Body of pancreas (tissue), 4 donors: ENCODE data around the gene TGM6. TPM values are rescaled to one million over a fixed set of nuclear protein-coding genes. Genes with fewer than 3 reads are reported as not detected.
A peak's percentile ranks its signal among the peaks of the same experiment; 100 is the strongest.

ENCODE experiments used
- ATAC-seq: fragments of 150-250 bp; one replicate; pipeline ENCODE4 v1.9.1; 2016
- DNase-seq, 4 donors: peaks; one replicate each; pipeline ENCODE4 v3.0.0-alpha.2; 2019
- H3K27ac ChIP-seq, 4 donors: fragments of 200-600 bp; sonication (generic); 1 replicate in 3 of 4; 2 replicates in 1 of 4; pipeline versions ENCODE4 v1.5.1 to v1.6.1; 2016 to 2019; ENCODE audit warnings: mild to moderate bottlenecking in 1 of 4, mixed read lengths in 1 of 4, moderate library complexity in 1 of 4
- H3K27me3 ChIP-seq, 2 donors: fragments of 200-600 bp; sonication (generic); one replicate each; pipeline ENCODE4 v1.6.0; 2016; ENCODE audit warnings: mild to moderate bottlenecking in 1 of 2
- H3K36me3 ChIP-seq, 2 donors: fragments of 200-600 bp; sonication (generic); replicated peaks in 1 of 2; 2 replicates each; pipeline ENCODE4 v1.5.1; 2016; ENCODE audit warnings: low read depth in 2 of 2; ENCODE audit not compliant: insufficient read depth in 1 of 2
- H3K4me1 ChIP-seq: fragments of 200-600 bp; sonication (generic); one replicate; pipeline ENCODE4 v1.6.0; 2016
- H3K4me3 ChIP-seq, 2 donors: fragments of 200-600 bp; sonication (generic); 1 replicate in 1 of 2; 2 replicates in 1 of 2; pipeline ENCODE4 v1.5.1; 2016 to 2019
- H3K9me3 ChIP-seq, 3 donors: fragments of 200-600 bp; sonication (generic); 1 replicate in 2 of 3; 2 replicates in 1 of 3; pipeline ENCODE4 v1.5.1; 2016
- POLR2A ChIP-seq, 3 donors: fragments of 450-650 bp; IDR thresholded peaks; one replicate each; pipeline ENCODE4 v1.6.1; 2016; ENCODE audit warnings: antibody characterized with exemption in 3 of 3, mild to moderate bottlenecking in 2 of 3
- WGBS, 2 donors: methylation state at CpG; one replicate each; pipeline ENCODE4 v1.1.5; 2017; 5-methylcytosine and 5-hydroxymethylcytosine counted together
- intact Hi-C: fragments of 100-400 bp; cut with DNase I; formaldehyde crosslinking; loops from one replicate; pipeline ENCODE4 v1.15.1; 2023
- total RNA-seq, 2 donors: library from RNA; depleted of rRNA; stranded (reverse); fragments of >200 nt; gene quantifications; one replicate each; pipeline ENCODE4 v1.1.0, GENCODE V29; 2016
- TF ChIP-seq, protein P1 (sequence below), 7 experiments: fragments of 450-650 bp in 4 of 7; fragments of 200-600 bp in 3 of 7; sonication (generic) in 3 of 7; IDR thresholded peaks; one replicate each; pipeline ENCODE4 v1.5.1; 2016 to 2019; ENCODE audit warnings: antibody characterized with exemption in 7 of 7

TGM6 gene
- total RNA-seq, 2 donors from 2014 or later, result not detected

DNA sequence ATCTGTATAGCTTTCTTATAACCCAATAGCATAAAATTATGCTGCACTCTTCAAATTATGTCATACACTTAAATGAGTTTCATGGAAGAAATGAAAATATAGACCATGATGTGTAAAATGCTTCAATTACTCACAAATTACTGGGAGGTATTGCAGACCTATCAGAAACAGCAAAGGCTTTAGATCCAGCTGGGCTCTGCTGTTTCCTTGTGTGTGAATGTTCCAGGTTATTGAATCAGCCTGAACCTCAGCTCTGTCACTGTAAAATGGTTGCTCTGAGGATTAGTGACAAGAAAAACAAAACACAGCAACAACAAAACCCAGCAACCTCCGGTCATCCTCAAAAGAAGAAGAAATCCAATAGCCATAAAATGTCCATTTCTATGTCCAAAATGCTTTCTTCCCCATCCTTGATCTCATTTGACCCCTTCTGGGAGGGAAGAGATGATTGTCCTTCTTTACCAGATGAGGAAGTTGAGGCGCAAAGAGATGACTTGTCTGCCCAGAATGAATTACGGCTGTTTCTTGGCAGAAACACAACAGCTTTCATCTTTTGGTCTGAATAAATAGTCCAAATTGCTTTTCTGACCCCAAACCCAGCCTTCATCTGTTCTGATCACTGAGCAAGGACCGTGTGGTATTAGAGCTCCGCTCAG is 42.2 kb upstream of the TGM6 start:
- TF ChIP-seq, protein P1, sequence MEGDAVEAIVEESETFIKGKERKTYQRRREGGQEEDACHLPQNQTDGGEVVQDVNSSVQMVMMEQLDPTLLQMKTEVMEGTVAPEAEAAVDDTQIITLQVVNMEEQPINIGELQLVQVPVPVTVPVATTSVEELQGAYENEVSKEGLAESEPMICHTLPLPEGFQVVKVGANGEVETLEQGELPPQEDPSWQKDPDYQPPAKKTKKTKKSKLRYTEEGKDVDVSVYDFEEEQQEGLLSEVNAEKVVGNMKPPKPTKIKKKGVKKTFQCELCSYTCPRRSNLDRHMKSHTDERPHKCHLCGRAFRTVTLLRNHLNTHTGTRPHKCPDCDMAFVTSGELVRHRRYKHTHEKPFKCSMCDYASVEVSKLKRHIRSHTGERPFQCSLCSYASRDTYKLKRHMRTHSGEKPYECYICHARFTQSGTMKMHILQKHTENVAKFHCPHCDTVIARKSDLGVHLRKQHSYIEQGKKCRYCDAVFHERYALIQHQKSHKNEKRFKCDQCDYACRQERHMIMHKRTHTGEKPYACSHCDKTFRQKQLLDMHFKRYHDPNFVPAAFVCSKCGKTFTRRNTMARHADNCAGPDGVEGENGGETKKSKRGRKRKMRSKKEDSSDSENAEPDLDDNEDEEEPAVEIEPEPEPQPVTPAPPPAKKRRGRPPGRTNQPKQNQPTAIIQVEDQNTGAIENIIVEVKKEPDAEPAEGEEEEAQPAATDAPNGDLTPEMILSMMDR (IDR thresholded peaks at IDR 0.05), result no peak
- no peak for TF ChIP-seq POLR2A (IDR thresholded peaks at IDR 0.05)
- no peak overlapping the region for H3K4me3 ChIP-seq
- WGBS, 2 donors, result 63 to 70% methylated on average over 5 of the region's 5 CpGs
- no peak overlapping the region for H3K27ac ChIP-seq
- DNase-seq (no peak), ATAC-seq (no peak)
- H3K27me3 ChIP-seq, result no peaks in the 10 kb centered on the region
- H3K4me1 ChIP-seq, result no peaks in the 10 kb centered on the region
- intact Hi-C loops, result no loop called here
- no peaks in the 10 kb centered on the region for H3K36me3 ChIP-seq
- no peaks in the 10 kb centered on the region for H3K9me3 ChIP-seq

DNA sequence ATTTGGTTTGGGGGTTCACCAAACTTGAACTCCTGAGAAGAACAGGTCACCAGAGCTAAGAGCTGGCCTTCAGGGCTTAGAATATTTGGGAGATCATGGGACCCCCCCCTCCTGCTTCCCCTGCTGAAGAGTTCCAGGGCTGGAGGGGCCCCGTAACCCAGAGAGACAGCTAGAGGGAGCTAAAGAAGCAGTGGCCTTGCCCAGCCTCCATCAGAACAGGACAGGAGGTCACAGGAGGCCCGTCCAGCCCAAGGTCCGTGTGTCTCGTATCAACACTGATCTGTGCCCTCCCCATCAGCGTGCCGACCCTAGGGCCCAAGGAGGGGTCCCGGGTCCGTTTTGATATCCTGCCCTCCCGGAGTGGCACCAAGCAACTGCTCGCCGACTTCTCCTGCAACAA is 40.6 kb upstream of the TGM6 start:
- H3K4me1 ChIP-seq, result no peaks in the 10 kb centered on the region
- no peaks in the 10 kb centered on the region for H3K27me3 ChIP-seq
- intact Hi-C loops, result no loop called here
- no peak overlapping the region for H3K27ac ChIP-seq
- 74 to 75% methylated on average over 3 to 7 of the region's 11 CpGs for WGBS, 2 donors
- H3K4me3 ChIP-seq, result no peak overlapping the region
- no peaks in the 10 kb centered on the region for H3K9me3 ChIP-seq
- no peak for ATAC-seq
- no peak for TF ChIP-seq POLR2A (IDR thresholded peaks at IDR 0.05)
- TF ChIP-seq, protein P1 (IDR thresholded peaks at IDR 0.05), result no peak
- DNase-seq, result no peak
- H3K36me3 ChIP-seq, result no peaks in the 10 kb centered on the region

DNA sequence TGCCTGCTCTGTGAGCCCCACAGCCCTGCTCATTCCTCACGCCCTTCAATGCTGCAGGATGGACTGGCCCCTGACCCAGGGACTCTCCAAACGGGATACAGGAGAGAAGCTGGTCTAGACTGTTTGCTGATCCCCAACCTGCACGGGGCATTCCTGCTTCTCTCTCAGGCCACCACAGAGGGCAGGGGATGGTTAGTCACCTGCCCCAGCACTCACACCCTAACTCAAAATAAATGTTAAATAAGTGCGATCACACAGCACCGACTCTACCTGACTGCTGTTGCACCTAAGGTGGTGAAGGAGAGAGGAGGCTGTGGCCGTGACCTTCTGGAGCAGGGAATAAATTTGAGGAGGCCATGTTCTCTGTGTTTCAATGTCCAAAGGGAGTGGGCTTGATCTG is 39.9 kb upstream of the TGM6 start:
- H3K4me1 ChIP-seq, result no peaks in the 10 kb centered on the region
- no peaks in the 10 kb centered on the region for H3K9me3 ChIP-seq
- 72 to 77% methylated on average over 6 of the region's 6 CpGs for WGBS, 2 donors
- TF ChIP-seq POLR2A (IDR thresholded peaks at IDR 0.05), result no peak
- TF ChIP-seq, protein P1 (IDR thresholded peaks at IDR 0.05), result no peak
- DNase-seq (no peak), ATAC-seq (no peak)
- no peak overlapping the region for H3K27ac ChIP-seq
- intact Hi-C loops, result no loop called here
- H3K36me3 ChIP-seq, result no peaks in the 10 kb centered on the region
- no peak overlapping the region for H3K4me3 ChIP-seq
- no peaks in the 10 kb centered on the region for H3K27me3 ChIP-seq

DNA sequence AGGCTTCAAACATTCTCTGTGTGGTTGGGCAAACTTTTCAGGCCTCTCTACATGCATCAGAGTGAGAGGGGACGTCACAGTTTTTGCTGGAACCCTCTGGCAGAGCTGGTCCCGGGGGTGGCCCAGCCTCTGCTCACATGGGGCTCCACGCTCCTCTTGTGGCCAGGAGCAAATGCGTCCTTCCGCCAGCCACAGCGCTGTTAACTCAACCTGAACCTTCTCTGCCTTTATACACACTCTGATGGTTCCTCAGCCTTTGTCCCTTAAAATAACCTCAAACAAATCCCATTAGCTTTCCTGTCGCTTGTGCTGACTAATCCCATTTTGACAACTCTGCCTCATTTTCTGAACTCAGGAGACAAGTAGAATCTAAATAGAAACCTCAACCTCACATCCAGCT is 39.4 kb upstream of the TGM6 start:
- DNase-seq (no peak), ATAC-seq (no peak)
- intact Hi-C loops, result no loop called here
- Histone ChIP-seq H3K36me3 (no peaks in the 10 kb centered on the region), H3K27ac (no peak overlapping the region), H3K4me1 (no peaks in the 10 kb centered on the region), H3K4me3 (no peak overlapping the region), H3K9me3 (no peaks in the 10 kb centered on the region), H3K27me3 (no peaks in the 10 kb centered on the region)
- 73 to 83% methylated on average over 7 of the region's 7 CpGs for WGBS, 2 donors
- TF ChIP-seq, protein P1 (IDR thresholded peaks at IDR 0.05), result no peak
- no peak for TF ChIP-seq POLR2A (IDR thresholded peaks at IDR 0.05)

DNA sequence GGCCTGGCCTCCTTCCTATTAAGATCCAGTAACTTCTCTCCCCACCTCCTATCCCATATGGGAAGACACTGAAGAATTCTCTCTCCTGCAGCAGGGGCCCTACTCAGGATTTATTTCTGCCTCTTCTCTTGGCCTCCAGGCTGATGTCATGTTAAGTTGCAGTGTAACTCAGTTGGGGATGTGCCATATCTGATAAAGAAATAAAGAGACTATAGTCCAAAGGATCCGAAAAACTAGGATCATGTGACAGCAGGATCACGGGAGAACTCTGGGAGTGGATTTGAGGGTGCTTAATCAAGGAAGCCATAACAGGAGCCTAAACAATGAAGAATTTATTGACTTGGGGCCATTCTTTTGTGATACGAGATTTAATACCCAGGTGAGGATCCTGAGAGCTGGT is 38.5 kb upstream of the TGM6 start:
- Histone ChIP-seq H3K36me3 (no peaks in the 10 kb centered on the region), H3K4me3 (no peak overlapping the region), H3K4me1 (no peaks in the 10 kb centered on the region), H3K27ac (no peak overlapping the region), H3K27me3 (no peaks in the 10 kb centered on the region), H3K9me3 (no peaks in the 10 kb centered on the region)
- peak; percentile 58 for ATAC-seq
- TF ChIP-seq, protein P1 (IDR thresholded peaks at IDR 0.05), result no peak
- TF ChIP-seq POLR2A (IDR thresholded peaks at IDR 0.05), result no peak
- WGBS, 2 donors, result 40 to 45% methylated on average over 3 of the region's 3 CpGs
- DNase-seq, result no peak
- intact Hi-C loops, result no loop called here
